ENCODE data around the gene CDKN2AIP.
"Not testable (repeated sequence)": the region's sequence is repeated elsewhere in the genome, so short reads cannot be mapped to it uniquely, and the experiment has no call there.

CDKN2AIP gene

DNA sequence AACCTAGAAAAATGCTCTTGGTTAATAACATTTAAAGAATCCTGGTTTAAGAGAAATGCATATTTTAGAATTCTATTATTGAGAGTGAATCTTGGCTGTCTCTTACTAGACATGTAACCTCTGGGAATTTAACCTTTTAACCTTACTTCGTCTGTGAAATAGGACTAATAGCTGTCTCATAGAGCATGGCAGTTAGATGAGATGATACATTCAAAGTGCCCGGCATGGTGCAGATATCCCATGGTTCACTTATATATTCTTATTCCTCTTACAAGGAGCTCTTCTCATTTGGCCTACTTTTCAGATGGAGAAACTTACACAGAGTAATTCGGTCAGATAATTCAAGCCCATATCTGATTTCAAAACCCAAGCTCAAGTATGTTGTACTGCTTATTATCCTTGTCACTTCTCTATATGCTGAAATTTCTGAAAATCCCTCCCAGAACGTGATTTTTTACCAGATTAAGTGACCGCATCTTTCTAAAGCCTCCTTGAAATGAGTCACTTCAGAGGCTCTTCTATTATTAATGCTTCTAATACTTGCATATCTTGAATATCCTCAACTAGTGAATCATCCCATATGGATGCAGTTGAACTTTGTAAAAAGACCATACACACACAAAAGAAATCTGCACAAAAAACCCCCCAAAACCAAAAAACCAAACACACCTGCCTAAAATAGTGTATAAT, 4.9 kb downstream of the CDKN2AIP start:
- no peak overlapping the region for H3K27ac ChIP-seq (ENCODE audit: low read depth, low read length)
- H3K27me3 ChIP-seq (ENCODE audit: control insufficient read depth, insufficient read depth, low read length), result no peaks in the 10 kb centered on the region

DNA sequence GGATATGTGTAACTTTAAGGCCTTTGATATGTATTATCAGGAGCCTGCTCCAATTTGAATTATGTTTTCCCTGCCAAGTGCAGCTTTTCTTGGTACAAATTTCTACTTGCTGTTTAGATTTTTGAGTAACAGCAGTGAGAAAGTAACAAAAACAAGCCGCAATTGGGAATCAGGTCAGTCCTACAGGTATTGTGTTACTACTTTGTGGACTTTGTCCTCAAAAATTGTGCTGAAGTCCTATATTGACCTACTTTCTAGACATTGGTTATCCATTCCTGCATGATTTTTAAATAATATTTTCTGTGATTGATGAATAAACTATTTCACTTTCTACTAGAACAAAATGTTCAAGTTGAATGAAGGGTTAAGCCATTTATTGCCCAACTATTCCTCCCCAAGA, 5.7 kb downstream of the CDKN2AIP start:
- Histone ChIP-seq H3K4me3 (ENCODE audit: low read depth, low read length) (no peak overlapping the region), H3K27me3 (ENCODE audit: control insufficient read depth, insufficient read depth, low read length) (no peaks in the 10 kb centered on the region), H3K27ac (ENCODE audit: low read depth, low read length) (no peak overlapping the region), H3K36me3 (ENCODE audit: control insufficient read depth, insufficient read depth, low read length) (peaks cover 40% of the 10 kb centered on the region), H3K4me1 (ENCODE audit: control insufficient read depth, insufficient read depth, low read length) (peaks cover 4% of the 10 kb centered on the region; the same call in 1 of the 2 replicates), H3K9ac (ENCODE audit: low read depth, low read length) (no peak overlapping the region), H3K9me3 (ENCODE audit: control insufficient read depth, insufficient read depth, low read length) (no peaks in the 10 kb centered on the region)

More for the DNA sequence above, 4.9 kb downstream of the CDKN2AIP start:
- Histone ChIP-seq H3K4me3 (ENCODE audit: low read depth, low read length) (no peak overlapping the region), H3K36me3 (ENCODE audit: control insufficient read depth, insufficient read depth, low read length) (peaks cover 40% of the 10 kb centered on the region), H3K4me1 (ENCODE audit: control insufficient read depth, insufficient read depth, low read length) (peaks cover 4% of the 10 kb centered on the region; the same call in 1 of the 2 replicates), H3K9me3 (ENCODE audit: control insufficient read depth, insufficient read depth, low read length) (no peaks in the 10 kb centered on the region), H3K9ac (ENCODE audit: low read depth, low read length) (no peak overlapping the region)

- no peaks in the 10 kb centered on the region for H3K27me3 ChIP-seq (ENCODE audit: control insufficient read depth, insufficient read depth, low read length)
- no peak overlapping the region for H3K27ac ChIP-seq (ENCODE audit: low read depth, low read length)
- no peak overlapping the region for H3K9ac ChIP-seq (ENCODE audit: low read depth, low read length)
- H3K4me1 ChIP-seq (ENCODE audit: control insufficient read depth, insufficient read depth, low read length), result no peaks in the 10 kb centered on the region
- no peaks in the 10 kb centered on the region for H3K36me3 ChIP-seq (ENCODE audit: control insufficient read depth, insufficient read depth, low read length)
- H3K4me3 ChIP-seq (ENCODE audit: low read depth, low read length), result no peak overlapping the region
- H3K9me3 ChIP-seq (ENCODE audit: control insufficient read depth, insufficient read depth, low read length), result no peaks in the 10 kb centered on the region
Observed at GRCh38 chr4:183455431-183456195, 11.2 kb downstream of the CDKN2AIP start.

DNA sequence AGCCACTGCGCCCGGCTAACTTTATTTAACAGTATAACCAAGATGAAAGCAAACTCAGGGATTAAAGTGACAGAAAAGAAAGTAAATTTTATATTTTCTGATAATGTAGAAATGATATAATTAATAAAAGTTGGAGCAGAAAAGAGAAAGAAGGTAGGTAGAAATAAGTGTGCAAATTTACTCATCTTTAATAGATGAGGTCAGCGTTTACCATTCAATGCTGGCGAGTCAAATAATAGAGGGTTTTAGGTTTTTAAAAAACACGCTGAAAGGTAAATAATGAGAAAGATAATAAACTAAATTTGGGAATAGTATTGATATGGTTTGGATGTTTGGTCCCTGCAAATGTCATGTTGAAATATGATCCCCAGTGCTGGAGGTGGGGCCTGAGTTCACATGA, 13.6 kb downstream of the CDKN2AIP start:
- Histone ChIP-seq H3K4me1 (ENCODE audit: control insufficient read depth, insufficient read depth, low read length) (no peaks in the 10 kb centered on the region), H3K9me3 (ENCODE audit: control insufficient read depth, insufficient read depth, low read length) (no peaks in the 10 kb centered on the region), H3K27ac (ENCODE audit: low read depth, low read length) (no peak overlapping the region), H3K9ac (ENCODE audit: low read depth, low read length) (no peak overlapping the region), H3K4me3 (ENCODE audit: low read depth, low read length) (no peak overlapping the region), H3K36me3 (ENCODE audit: control insufficient read depth, insufficient read depth, low read length) (no peaks in the 10 kb centered on the region), H3K27me3 (ENCODE audit: control insufficient read depth, insufficient read depth, low read length) (no peaks in the 10 kb centered on the region)

- H3K9ac ChIP-seq (ENCODE audit: low read depth, low read length); H3K36me3 ChIP-seq (ENCODE audit: control insufficient read depth, insufficient read depth, low read length); H3K9me3 ChIP-seq (ENCODE audit: control insufficient read depth, insufficient read depth, low read length); H3K27ac ChIP-seq (ENCODE audit: low read depth, low read length); H3K4me3 ChIP-seq (ENCODE audit: low read depth, low read length); H3K4me1 ChIP-seq (ENCODE audit: control insufficient read depth, insufficient read depth, low read length); H3K27me3 ChIP-seq (ENCODE audit: control insufficient read depth, insufficient read depth, low read length): not testable (repeated sequence)
Observed at GRCh38 chr4:183463903-183464619, 19.6 kb downstream of the CDKN2AIP start.

DNA sequence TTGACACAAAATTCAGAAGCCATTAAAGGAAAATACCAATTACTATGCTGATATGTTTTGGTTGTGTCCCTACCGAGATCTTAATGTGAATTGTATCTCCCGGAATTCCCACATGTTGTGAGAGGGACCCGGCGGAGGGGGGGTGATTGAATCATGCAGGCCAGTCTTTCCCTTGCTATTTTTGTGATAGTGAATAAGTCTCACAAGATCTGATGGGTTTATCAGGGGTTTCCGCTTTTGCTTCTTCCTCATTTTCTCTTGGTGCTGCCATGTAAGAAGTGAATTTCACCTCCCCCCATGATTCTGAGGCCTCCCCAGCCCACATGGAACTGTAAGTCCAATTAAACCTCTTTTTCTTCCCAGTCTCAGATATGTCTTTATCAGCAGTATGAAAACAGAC, 21.4 kb downstream of the CDKN2AIP start:
- H3K36me3 ChIP-seq (ENCODE audit: control insufficient read depth, insufficient read depth, low read length); H3K9me3 ChIP-seq (ENCODE audit: control insufficient read depth, insufficient read depth, low read length); H3K4me1 ChIP-seq (ENCODE audit: control insufficient read depth, insufficient read depth, low read length); H3K4me3 ChIP-seq (ENCODE audit: low read depth, low read length); H3K9ac ChIP-seq (ENCODE audit: low read depth, low read length); H3K27ac ChIP-seq (ENCODE audit: low read depth, low read length); H3K27me3 ChIP-seq (ENCODE audit: control insufficient read depth, insufficient read depth, low read length): not testable (repeated sequence)

DNA sequence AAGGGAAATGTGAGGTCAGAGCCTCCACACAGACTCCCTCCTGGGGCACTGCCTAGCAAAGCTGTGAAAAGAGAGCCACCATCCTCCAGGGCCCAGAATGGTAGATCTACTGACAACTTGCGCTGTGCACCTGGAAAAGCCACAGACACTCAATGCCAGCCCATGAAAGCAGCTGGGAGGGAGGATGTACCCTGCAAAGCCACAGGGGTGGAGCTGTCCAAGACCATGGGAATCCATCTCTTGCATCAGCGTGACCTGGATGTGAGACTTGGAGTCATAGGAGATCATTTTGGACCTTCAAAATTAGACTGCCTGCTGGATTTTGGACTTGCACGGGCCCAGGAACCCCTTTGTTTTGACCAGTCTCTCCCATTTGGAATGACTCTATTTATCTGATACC, 22.8 kb downstream of the CDKN2AIP start:
- no peak overlapping the region for H3K4me3 ChIP-seq (ENCODE audit: low read depth, low read length)
- H3K9ac ChIP-seq (ENCODE audit: low read depth, low read length), result no peak overlapping the region
- H3K4me1 ChIP-seq (ENCODE audit: control insufficient read depth, insufficient read depth, low read length), result peaks cover 6% of the 10 kb centered on the region; the same call in 1 of the 2 replicates
- peaks cover 6% of the 10 kb centered on the region for H3K9me3 ChIP-seq (ENCODE audit: control insufficient read depth, insufficient read depth, low read length)
- H3K36me3 ChIP-seq (ENCODE audit: control insufficient read depth, insufficient read depth, low read length), result no peaks in the 10 kb centered on the region
- H3K27me3 ChIP-seq (ENCODE audit: control insufficient read depth, insufficient read depth, low read length), result no peaks in the 10 kb centered on the region
- no peak overlapping the region for H3K27ac ChIP-seq (ENCODE audit: low read depth, low read length)

DNA sequence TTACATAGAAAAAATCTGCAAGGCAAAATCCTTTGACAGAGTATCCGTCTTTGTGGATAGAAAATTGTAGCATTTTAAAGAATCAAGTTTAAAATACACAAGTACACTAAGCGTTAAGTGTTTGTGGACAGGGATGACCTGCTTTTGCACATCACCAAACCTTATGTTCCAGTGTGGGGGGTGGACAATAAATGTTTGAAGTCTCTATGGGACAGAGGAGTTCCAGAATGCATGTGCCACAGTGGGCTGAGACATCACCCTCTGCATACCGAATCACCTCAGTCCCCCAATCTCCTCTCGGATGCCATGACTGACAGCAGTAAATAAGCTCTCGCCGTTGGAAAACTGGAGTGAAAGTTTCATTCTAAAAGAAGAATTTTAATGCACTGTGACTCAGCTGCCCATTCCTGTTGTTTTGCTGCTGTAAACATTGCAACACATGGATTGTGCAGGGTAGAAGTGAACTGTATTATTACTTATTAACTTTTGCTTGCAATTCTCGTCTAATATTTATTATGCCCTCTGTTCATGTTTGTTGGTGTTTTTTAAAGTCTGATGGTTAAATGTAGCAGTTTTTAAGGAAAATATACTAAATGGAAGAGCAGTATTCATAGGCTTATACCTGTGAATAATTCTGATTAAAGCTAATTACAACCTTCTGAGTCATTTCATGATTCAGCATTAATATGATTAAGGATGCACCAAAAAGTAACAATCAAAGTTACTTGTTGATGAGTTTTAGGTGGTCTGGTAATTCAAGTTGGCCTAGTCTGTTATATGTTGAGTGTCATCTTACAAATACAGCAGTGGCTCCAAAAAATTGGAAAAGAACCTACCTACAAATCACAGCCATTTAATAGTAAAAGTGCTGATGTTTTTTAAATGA, 24.0 kb downstream of the CDKN2AIP start:
- no peaks in the 10 kb centered on the region for H3K36me3 ChIP-seq (ENCODE audit: control insufficient read depth, insufficient read depth, low read length)
- no peak overlapping the region for H3K27ac ChIP-seq (ENCODE audit: low read depth, low read length)
- peaks cover 6% of the 10 kb centered on the region for H3K9me3 ChIP-seq (ENCODE audit: control insufficient read depth, insufficient read depth, low read length)
- peaks cover 8% of the 10 kb centered on the region; the same call in 1 of the 2 replicates for H3K4me1 ChIP-seq (ENCODE audit: control insufficient read depth, insufficient read depth, low read length)
- no peak overlapping the region for H3K4me3 ChIP-seq (ENCODE audit: low read depth, low read length)
- H3K9ac ChIP-seq (ENCODE audit: low read depth, low read length), result no peak overlapping the region
- H3K27me3 ChIP-seq (ENCODE audit: control insufficient read depth, insufficient read depth, low read length), result no peaks in the 10 kb centered on the region

- Histone ChIP-seq H3K4me3 (ENCODE audit: low read depth, low read length) (no peak overlapping the region), H3K4me1 (ENCODE audit: control insufficient read depth, insufficient read depth, low read length) (peaks cover 8% of the 10 kb centered on the region; the same call in 1 of the 2 replicates), H3K36me3 (ENCODE audit: control insufficient read depth, insufficient read depth, low read length) (no peaks in the 10 kb centered on the region), H3K27ac (ENCODE audit: low read depth, low read length) (no peak overlapping the region), H3K9ac (ENCODE audit: low read depth, low read length) (no peak overlapping the region), H3K9me3 (ENCODE audit: control insufficient read depth, insufficient read depth, low read length) (peaks cover under 1% of the 10 kb centered on the region), H3K27me3 (ENCODE audit: control insufficient read depth, insufficient read depth, low read length) (no peaks in the 10 kb centered on the region)
Observed at GRCh38 chr4:183469285-183469684, 24.8 kb downstream of the CDKN2AIP start.

DNA sequence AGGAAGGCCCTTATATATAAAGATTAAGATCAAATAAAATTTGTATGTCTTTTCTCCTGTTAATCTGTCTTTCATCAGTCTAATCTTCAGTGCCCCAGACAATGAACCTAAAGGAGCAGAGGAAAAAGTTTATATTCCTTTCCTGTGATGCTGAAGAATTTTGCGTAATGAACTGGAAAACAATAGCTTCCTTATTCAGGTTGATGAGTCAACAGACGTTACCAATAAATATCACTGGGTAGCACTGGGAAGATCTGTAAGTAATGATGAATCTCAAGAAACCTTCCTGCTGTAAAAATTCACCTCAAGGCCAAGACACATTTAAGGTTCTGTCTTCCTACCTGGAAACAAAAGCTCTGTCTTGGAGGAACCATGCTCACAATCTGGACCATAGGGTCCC, 25.5 kb downstream of the CDKN2AIP start:
- H3K4me3 ChIP-seq (ENCODE audit: low read depth, low read length), result no peak overlapping the region
- peaks cover 8% of the 10 kb centered on the region; the same call in 1 of the 2 replicates for H3K4me1 ChIP-seq (ENCODE audit: control insufficient read depth, insufficient read depth, low read length)
- H3K9me3 ChIP-seq (ENCODE audit: control insufficient read depth, insufficient read depth, low read length), result no peaks in the 10 kb centered on the region; the same call in 1 of the 2 replicates
- no peak overlapping the region for H3K27ac ChIP-seq (ENCODE audit: low read depth, low read length)
- H3K36me3 ChIP-seq (ENCODE audit: control insufficient read depth, insufficient read depth, low read length), result no peaks in the 10 kb centered on the region
- no peak overlapping the region for H3K9ac ChIP-seq (ENCODE audit: low read depth, low read length)
- H3K27me3 ChIP-seq (ENCODE audit: control insufficient read depth, insufficient read depth, low read length), result no peaks in the 10 kb centered on the region
